Smooth muscle cell (in vitro differentiated cells): ENCODE results near the gene RBCK1. TPM values are rescaled to one million over a fixed set of nuclear protein-coding genes. Genes with fewer than 3 reads are reported as not detected.

Source experiments
- DNase-seq: peaks from one replicate; lab custom pipeline; 2025; ENCODE audit not compliant: unreplicated experiment; lab: John Stamatoyannopoulos, UW
- H2AFZ ChIP-seq: fragments of 200-600 bp; sonication (generic); 2 replicates; pipeline ENCODE4 v1.6.0; 2016; ENCODE audit warnings: antibody characterized with exemption, low read depth, mild to moderate bottlenecking
- H3F3A ChIP-seq: fragments of 200-600 bp; sonication (generic); 2 replicates; pipeline ENCODE4 v1.6.0; 2017; ENCODE audit warnings: antibody characterized with exemption, low read depth
- H3K27ac ChIP-seq: fragments of 200-600 bp; sonication (generic); 2 replicates; pipeline ENCODE4 v1.5.1; 2016; ENCODE audit warnings: low read depth, mild to moderate bottlenecking
- H3K27me3 ChIP-seq: fragments of 200-600 bp; sonication (generic); 2 replicates; pipeline ENCODE4 v1.6.1; 2016; ENCODE audit warnings: low read depth, mild to moderate bottlenecking
- H3K36me3 ChIP-seq: fragments of 200-600 bp; sonication (generic); 2 replicates; pipeline ENCODE4 v1.5.1; 2016; ENCODE audit warnings: low read depth
- H3K4me1 ChIP-seq: fragments of 200-600 bp; sonication (generic); 2 replicates; pipeline ENCODE4 v1.5.1; 2016; ENCODE audit warnings: low read depth
- H3K4me2 ChIP-seq: fragments of 200-600 bp; sonication (generic); 2 replicates; pipeline ENCODE4 v1.6.0; 2016; ENCODE audit warnings: mild to moderate bottlenecking
- H3K4me3 ChIP-seq: fragments of 200-600 bp; sonication (generic); 2 replicates; pipeline ENCODE4 v1.5.1; 2016; ENCODE audit warnings: mild to moderate bottlenecking
- H3K79me2 ChIP-seq: fragments of 200-600 bp; sonication (generic); 2 replicates; pipeline ENCODE4 v1.6.0; 2016; ENCODE audit warnings: low read depth, mild to moderate bottlenecking
- H3K9ac ChIP-seq: fragments of 200-600 bp; sonication (generic); 2 replicates; pipeline ENCODE4 v1.6.0; 2016; ENCODE audit warnings: low read depth
- H3K9me3 ChIP-seq: fragments of 200-600 bp; sonication (generic); replicated peaks from 2 replicates; pipeline ENCODE4 v1.5.1; 2016; ENCODE audit warnings: low read depth
- H4K20me1 ChIP-seq: fragments of 200-600 bp; sonication (generic); 2 replicates; pipeline ENCODE4 v1.6.0; 2016; ENCODE audit warnings: low read depth
- WGBS: methylation state at CpG from one replicate; pipeline ENCODE4 v1.1.7; 2016; ENCODE audit warnings: low lambda C conversion rate; 5-methylcytosine and 5-hydroxymethylcytosine counted together
- polyA plus RNA-seq: library from polyadenylated mRNA; unstranded; fragments of >200 nt; fragmentation: Nextera tagmentation; extraction: Ambion mirVana; gene quantifications from 2 replicates; pipeline ENCODE4 v1.2.1, GENCODE V29; 2016
- total RNA-seq: library from RNA; depleted of rRNA; stranded (reverse); fragments of >200 nt; gene quantifications from 2 replicates; pipeline ENCODE4 v1.2.3, GENCODE V29; 2014
- TF ChIP-seq, protein P1 (sequence below): fragments of 200-600 bp; sonication (generic); IDR thresholded peaks from 2 replicates; pipeline ENCODE4 v1.5.1; 2017; ENCODE audit warnings: borderline replicate concordance, mild to moderate bottlenecking, antibody characterized with exemption; ENCODE audit not compliant: insufficient read depth, poor library complexity, severe bottlenecking

The RBCK1 gene
- total RNA-seq: 43.0 and 49.2 TPM in 2 replicates
- 53.9 and 62.4 TPM in 2 replicates for polyA plus RNA-seq

- Histone ChIP-seq H4K20me1 (peaks cover 18% of the 10 kb centered on the region), H3K9me3 (no peaks in the 10 kb centered on the region), H3F3A (no peaks in the 10 kb centered on the region), H3K4me3 (peak within 1 kb of the TSS; percentile 100), H3K27ac (peak within 1 kb of the TSS; percentile 89), H3K9ac (peak within 1 kb of the TSS; percentile 96), H3K4me1 (peaks cover 6% of the 10 kb centered on the region), H2AFZ (peak within 1 kb of the TSS; percentile 92), H3K4me2 (peak within 1 kb of the TSS; percentile 99), H3K27me3 (no peaks in the 10 kb centered on the region), H3K79me2 (peaks cover 51% of the 10 kb centered on the region), H3K36me3 (no peaks in the 10 kb centered on the region)
- 2% methylated on average over 52 of the region's 87 CpGs for WGBS
- peak; percentile 83 for DNase-seq
- TF ChIP-seq, protein P1, sequence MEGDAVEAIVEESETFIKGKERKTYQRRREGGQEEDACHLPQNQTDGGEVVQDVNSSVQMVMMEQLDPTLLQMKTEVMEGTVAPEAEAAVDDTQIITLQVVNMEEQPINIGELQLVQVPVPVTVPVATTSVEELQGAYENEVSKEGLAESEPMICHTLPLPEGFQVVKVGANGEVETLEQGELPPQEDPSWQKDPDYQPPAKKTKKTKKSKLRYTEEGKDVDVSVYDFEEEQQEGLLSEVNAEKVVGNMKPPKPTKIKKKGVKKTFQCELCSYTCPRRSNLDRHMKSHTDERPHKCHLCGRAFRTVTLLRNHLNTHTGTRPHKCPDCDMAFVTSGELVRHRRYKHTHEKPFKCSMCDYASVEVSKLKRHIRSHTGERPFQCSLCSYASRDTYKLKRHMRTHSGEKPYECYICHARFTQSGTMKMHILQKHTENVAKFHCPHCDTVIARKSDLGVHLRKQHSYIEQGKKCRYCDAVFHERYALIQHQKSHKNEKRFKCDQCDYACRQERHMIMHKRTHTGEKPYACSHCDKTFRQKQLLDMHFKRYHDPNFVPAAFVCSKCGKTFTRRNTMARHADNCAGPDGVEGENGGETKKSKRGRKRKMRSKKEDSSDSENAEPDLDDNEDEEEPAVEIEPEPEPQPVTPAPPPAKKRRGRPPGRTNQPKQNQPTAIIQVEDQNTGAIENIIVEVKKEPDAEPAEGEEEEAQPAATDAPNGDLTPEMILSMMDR: no peak
These were observed at the start of gene RBCK1 for GRCh38 chr20:407953-408842. Gene RBCK1 (plus strand): TSS chr20:408299. CDS start chr20:408758, 459 bp downstream.

DNA sequence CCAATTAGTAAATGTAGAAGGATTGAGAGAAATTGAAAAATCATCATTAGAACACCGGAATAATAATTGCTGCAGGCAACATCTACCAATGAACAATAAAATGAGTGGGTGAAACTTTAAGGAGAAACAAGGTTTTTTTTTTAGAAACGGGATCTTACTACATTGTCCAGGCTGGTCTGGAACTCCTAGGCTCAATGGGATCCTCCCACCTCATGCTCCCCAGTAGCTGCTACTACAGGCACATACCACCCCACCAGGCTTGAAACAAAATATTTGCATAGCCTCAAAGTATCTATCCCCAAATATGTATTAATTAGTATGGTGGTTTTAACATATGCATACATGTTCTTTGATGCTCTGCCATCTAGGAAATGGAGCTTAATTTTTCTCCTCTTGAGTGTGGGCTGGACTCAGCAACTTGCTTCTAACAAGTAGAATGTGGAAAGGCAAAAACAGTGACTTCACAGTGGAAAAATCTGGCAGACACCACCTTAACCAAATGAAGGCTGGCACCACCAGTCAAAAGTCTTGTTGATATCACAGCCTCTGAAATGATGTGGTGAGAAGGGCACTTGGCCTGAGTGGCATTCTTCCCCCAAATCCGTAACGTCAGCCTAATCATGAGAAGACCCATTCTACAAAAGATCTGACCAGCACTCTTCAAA is 49.1 kb upstream of the RBCK1 start:
- Histone ChIP-seq H3F3A (peaks cover 4% of the 10 kb centered on the region), H3K79me2 (no peaks in the 10 kb centered on the region), H3K27ac (no peak overlapping the region), H3K9ac (no peak overlapping the region), H3K4me2 (no peak overlapping the region), H3K9me3 (no peaks in the 10 kb centered on the region), H2AFZ (no peak overlapping the region), H3K36me3 (no peaks in the 10 kb centered on the region), H3K27me3 (no peaks in the 10 kb centered on the region), H4K20me1 (no peaks in the 10 kb centered on the region), H3K4me1 (peaks cover 4% of the 10 kb centered on the region), H3K4me3 (no peak overlapping the region)
- TF ChIP-seq, protein P1: no peak
- WGBS: 90% methylated on average over 4 of the region's 4 CpGs
- no peak for DNase-seq

DNA sequence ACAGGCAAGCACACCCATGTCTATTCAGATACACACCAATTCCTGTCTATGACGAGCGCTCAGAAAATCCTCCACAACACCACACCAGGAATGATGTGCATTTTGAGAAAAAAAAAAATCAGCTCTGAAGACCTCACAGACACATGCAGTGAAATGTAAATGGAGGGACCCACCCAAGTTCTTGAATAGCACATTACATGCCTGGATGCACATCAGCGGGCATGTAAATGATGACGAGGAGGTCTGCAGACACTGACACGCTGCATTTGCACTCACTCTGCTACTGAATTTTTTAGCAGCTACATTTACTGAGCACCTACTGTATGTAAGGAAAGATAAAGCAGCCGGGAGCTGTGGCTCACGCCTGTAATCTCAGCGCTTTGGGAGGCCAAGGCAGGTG is 46.5 kb upstream of the RBCK1 start:
- no peak overlapping the region for H3K27ac ChIP-seq
- 95% methylated on average over 8 of the region's 8 CpGs for WGBS

More for the DNA sequence above, 46.5 kb upstream of the RBCK1 start:
- Histone ChIP-seq H3K4me2 (no peak overlapping the region), H4K20me1 (no peaks in the 10 kb centered on the region), H3K36me3 (no peaks in the 10 kb centered on the region), H2AFZ (no peak overlapping the region), H3K4me1 (peaks cover 4% of the 10 kb centered on the region), H3K9me3 (no peaks in the 10 kb centered on the region), H3K27me3 (no peaks in the 10 kb centered on the region), H3K79me2 (no peaks in the 10 kb centered on the region), H3K4me3 (no peak overlapping the region), H3K9ac (no peak overlapping the region), H3F3A (peaks cover 4% of the 10 kb centered on the region)
- DNase-seq: no peak
- TF ChIP-seq, protein P1: no peak
